DND-41 (cell line): Measurements from ENCODE around the gene MORN5.

Source experiments
- ATAC-seq: fragments of 200-7000 bp; cut with Tn5 transposase; 3 replicates; pipeline ENCODE4 v1.9.1; 2021; ENCODE audit warnings: low read depth; ENCODE audit not compliant: insufficient read depth
- DNase-seq: peaks from one replicate; pipeline ENCODE4 v3.0.0-alpha.2; 2020
- H2AFZ ChIP-seq: 2 replicates; pipeline ENCODE4 v1.6.0; 2012; ENCODE audit warnings: low read depth, low read length
- H3K27ac ChIP-seq: 2 replicates; pipeline ENCODE4 v1.5.1; 2012; ENCODE audit warnings: low read length, inconsistent platforms
- H3K27me3 ChIP-seq: fragments of 200-600 bp; sonication (generic); 2 replicates; pipeline ENCODE4 v1.6.0; 2012; ENCODE audit warnings: low read length, mild to moderate bottlenecking, inconsistent platforms; ENCODE audit not compliant: insufficient read depth, poor library complexity
- H3K36me3 ChIP-seq: 2 replicates; pipeline ENCODE4 v1.5.1; 2012; ENCODE audit warnings: low read length, inconsistent platforms; ENCODE audit not compliant: insufficient read depth
- H3K4me1 ChIP-seq: 2 replicates; pipeline ENCODE4 v1.5.1; 2012; ENCODE audit warnings: mild to moderate bottlenecking, low read length; ENCODE audit not compliant: insufficient read depth
- H3K4me2 ChIP-seq: 2 replicates; pipeline ENCODE4 v1.6.0; 2012; ENCODE audit warnings: mild to moderate bottlenecking, moderate library complexity, low read length, inconsistent platforms; ENCODE audit not compliant: insufficient read depth
- H3K4me3 ChIP-seq, 2 experiments: fragments of 200-600 bp in 1 of 2; shearing (Covaris generic) in 1 of 2; 2 replicates each; pipeline ENCODE4 v1.5.1; 2012 to 2016; ENCODE audit warnings: inconsistent platforms in 2 of 2, low read length in 2 of 2, mild to moderate bottlenecking in 2 of 2, low read depth in 1 of 2, moderate library complexity in 1 of 2
- H3K79me2 ChIP-seq: 2 replicates; pipeline ENCODE4 v1.6.0; 2012; ENCODE audit warnings: low read length, inconsistent platforms; ENCODE audit not compliant: insufficient read depth
- H3K9ac ChIP-seq: 2 replicates; pipeline ENCODE4 v1.6.0; 2012; ENCODE audit warnings: low read depth, mild to moderate bottlenecking, inconsistent platforms, low read length, moderate library complexity
- H3K9me3 ChIP-seq: 2 replicates; pipeline ENCODE4 v1.5.1; 2012; ENCODE audit warnings: low read length, moderate library complexity, mild to moderate bottlenecking, inconsistent platforms; ENCODE audit not compliant: insufficient read depth, severe bottlenecking
- H4K20me1 ChIP-seq: 2 replicates; pipeline ENCODE4 v1.6.0; 2012; ENCODE audit warnings: low read length; ENCODE audit not compliant: insufficient read depth
- CTCF ChIP-seq: IDR thresholded peaks from 2 replicates; pipeline ENCODE4 v1.5.1; 2012; ENCODE audit warnings: borderline replicate concordance, low read length, moderate library complexity, mild to moderate bottlenecking; ENCODE audit not compliant: poor library complexity, severe bottlenecking; ENCODE audit errors: extremely low read depth
- EZH2 ChIP-seq: IDR thresholded peaks from 3 replicates; pipeline ENCODE4 v1.6.1; 2012; ENCODE audit warnings: borderline replicate concordance, low read depth, mild to moderate bottlenecking, moderate library complexity, low read length, inconsistent platforms; ENCODE audit not compliant: severe bottlenecking

MORN5 gene

GRCh38 chr9:122112238-122112637, 47.5 kb upstream of the MORN5 start:
- DNase-seq (no peak), ATAC-seq (no peak)
- Histone ChIP-seq H3K27ac (no peak overlapping the region), H3K4me2 (no peak overlapping the region), H3K9ac (no peak overlapping the region), H3K4me1 (no peaks in the 10 kb centered on the region), H3K36me3 (no peaks in the 10 kb centered on the region), H3K27me3 (no peaks in the 10 kb centered on the region), H2AFZ (no peak overlapping the region), H3K9me3 (no peaks in the 10 kb centered on the region), H3K79me2 (no peaks in the 10 kb centered on the region), H3K4me3 (no peak overlapping the region), H4K20me1 (no peaks in the 10 kb centered on the region)
- TF ChIP-seq EZH2: no peak

GRCh38 chr9:122113574-122113973, 46.1 kb upstream of the MORN5 start:
- Histone ChIP-seq H3K27ac (no peak overlapping the region), H2AFZ (no peak overlapping the region), H3K4me1 (no peaks in the 10 kb centered on the region), H3K4me2 (no peak overlapping the region), H3K4me3 (no peak overlapping the region), H3K27me3 (no peaks in the 10 kb centered on the region), H3K9me3 (no peaks in the 10 kb centered on the region), H3K36me3 (no peaks in the 10 kb centered on the region), H3K79me2 (no peaks in the 10 kb centered on the region), H4K20me1 (no peaks in the 10 kb centered on the region), H3K9ac (no peak overlapping the region)
- ATAC-seq (no peak), DNase-seq (no peak)
- TF ChIP-seq EZH2 (no peak), CTCF (no peak)

GRCh38 chr9:122115176-122116035, 44.3 kb upstream of the MORN5 start:
- Histone ChIP-seq H3K4me1 (no peaks in the 10 kb centered on the region), H4K20me1 (no peaks in the 10 kb centered on the region), H3K27me3 (no peaks in the 10 kb centered on the region), H3K4me2 (no peak overlapping the region), H2AFZ (no peak overlapping the region), H3K9ac (no peak overlapping the region), H3K4me3 (no peak overlapping the region), H3K79me2 (no peaks in the 10 kb centered on the region), H3K36me3 (no peaks in the 10 kb centered on the region), H3K9me3 (no peaks in the 10 kb centered on the region), H3K27ac (no peak overlapping the region)
- TF ChIP-seq CTCF (no peak), EZH2 (no peak)
- no peak for ATAC-seq
- DNase-seq: no peak

DNA sequence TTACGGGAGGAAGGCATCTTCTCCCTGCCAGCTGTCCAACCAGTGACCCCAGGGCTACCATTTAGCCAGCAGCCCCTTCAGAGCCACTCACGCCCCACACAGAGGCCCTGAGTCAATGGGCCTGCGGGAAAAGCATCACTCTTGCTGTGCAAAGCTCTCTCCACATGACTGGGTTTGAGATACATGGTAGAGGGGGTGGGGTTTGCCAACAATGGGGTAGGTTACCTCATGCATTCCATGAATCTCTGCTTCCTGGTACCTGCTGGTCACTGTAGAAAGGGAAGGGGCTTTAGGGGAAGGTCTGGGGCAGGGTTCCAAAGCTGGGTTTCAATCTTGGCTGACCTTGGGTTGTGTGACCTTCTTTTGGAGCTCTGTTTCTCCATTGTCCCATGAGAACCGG, 43.7 kb upstream of the MORN5 start:
- no peak overlapping the region for H3K27ac ChIP-seq
- TF ChIP-seq CTCF (no peak), EZH2 (no peak)
- DNase-seq (no peak), ATAC-seq (no peak)
- H2AFZ ChIP-seq: no peak overlapping the region
- no peaks in the 10 kb centered on the region for H3K27me3 ChIP-seq
- no peak overlapping the region for H3K9ac ChIP-seq
- H3K9me3 ChIP-seq: no peaks in the 10 kb centered on the region
- no peaks in the 10 kb centered on the region for H3K36me3 ChIP-seq
- H3K79me2 ChIP-seq: no peaks in the 10 kb centered on the region
- no peaks in the 10 kb centered on the region for H3K4me1 ChIP-seq
- H3K4me2 ChIP-seq: no peak overlapping the region
- H4K20me1 ChIP-seq: no peaks in the 10 kb centered on the region; the same call in 1 of the 2 replicates
- no peak overlapping the region for H3K4me3 ChIP-seq
